H1 (cell line): ENCODE results near the gene PDZD2. TPM values are rescaled to one million over a fixed set of nuclear protein-coding genes. Genes with fewer than 3 reads are reported as not detected.

Source experiments
- polyA plus RNA-seq, 7 experiments: library from polyadenylated mRNA; depleted of rRNA in 3 of 7; stranded (reverse) in 5 of 7; unstranded in 2 of 7; fragments of >200 nt in 5 of 7; fragments of 200-250 nt in 2 of 7; gene quantifications; 1 replicate in 5 of 7; 2 replicates in 1 of 7; 4 replicates in 1 of 7; pipeline versions ENCODE4 v1.2.1 to v1.2.3, GENCODE V29; 2011 to 2013; ENCODE audit warnings: missing spikeins in 2 of 7, mixed read lengths in 2 of 7
- total RNA-seq: library from RNA; stranded (reverse); fragmentation: NEBNext Ultra II Directional; extraction: Animal tissue kit (Norgen Biotek cat#: 25700); gene quantifications from 2 replicates; pipeline ENCODE4 v1.2.1, GENCODE V29; 2021
- TF ChIP-seq, protein P1 (sequence below): fragments of 300-600 bp; sonication (generic); IDR thresholded peaks from 2 replicates; pipeline ENCODE4 v1.7.1; 2012; ENCODE audit warnings: low read length, moderate library complexity, mild to moderate bottlenecking, inconsistent platforms; ENCODE audit not compliant: insufficient replicate concordance

Gene PDZD2
- total and polyA plus RNA-seq, 2 of the 8 experiments (the other 6 are each of a cell fraction or from before 2014, with no cell fraction given) = 1.2 to 6.8 TPM

DNA sequence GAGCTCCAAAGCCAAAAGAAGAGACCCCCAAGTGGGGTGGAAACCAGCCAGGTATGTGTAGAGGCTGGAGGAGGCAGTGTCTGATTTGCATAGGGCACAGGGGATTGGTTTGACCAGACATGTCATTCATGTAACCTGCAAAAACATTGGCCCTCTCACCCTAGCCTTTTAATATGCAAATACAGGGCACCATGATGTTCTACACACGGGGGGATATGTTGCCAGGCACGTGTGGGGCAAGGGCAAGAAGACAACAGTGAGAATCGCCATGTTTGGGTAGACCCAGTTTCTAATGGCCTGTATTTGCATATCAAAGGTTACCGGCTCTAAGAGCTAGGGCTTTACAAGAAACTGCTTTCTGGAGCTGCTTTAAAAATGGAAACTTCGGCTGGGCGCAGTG, 326.3 kb downstream of the PDZD2 start (continued):
- TF ChIP-seq, protein P1, sequence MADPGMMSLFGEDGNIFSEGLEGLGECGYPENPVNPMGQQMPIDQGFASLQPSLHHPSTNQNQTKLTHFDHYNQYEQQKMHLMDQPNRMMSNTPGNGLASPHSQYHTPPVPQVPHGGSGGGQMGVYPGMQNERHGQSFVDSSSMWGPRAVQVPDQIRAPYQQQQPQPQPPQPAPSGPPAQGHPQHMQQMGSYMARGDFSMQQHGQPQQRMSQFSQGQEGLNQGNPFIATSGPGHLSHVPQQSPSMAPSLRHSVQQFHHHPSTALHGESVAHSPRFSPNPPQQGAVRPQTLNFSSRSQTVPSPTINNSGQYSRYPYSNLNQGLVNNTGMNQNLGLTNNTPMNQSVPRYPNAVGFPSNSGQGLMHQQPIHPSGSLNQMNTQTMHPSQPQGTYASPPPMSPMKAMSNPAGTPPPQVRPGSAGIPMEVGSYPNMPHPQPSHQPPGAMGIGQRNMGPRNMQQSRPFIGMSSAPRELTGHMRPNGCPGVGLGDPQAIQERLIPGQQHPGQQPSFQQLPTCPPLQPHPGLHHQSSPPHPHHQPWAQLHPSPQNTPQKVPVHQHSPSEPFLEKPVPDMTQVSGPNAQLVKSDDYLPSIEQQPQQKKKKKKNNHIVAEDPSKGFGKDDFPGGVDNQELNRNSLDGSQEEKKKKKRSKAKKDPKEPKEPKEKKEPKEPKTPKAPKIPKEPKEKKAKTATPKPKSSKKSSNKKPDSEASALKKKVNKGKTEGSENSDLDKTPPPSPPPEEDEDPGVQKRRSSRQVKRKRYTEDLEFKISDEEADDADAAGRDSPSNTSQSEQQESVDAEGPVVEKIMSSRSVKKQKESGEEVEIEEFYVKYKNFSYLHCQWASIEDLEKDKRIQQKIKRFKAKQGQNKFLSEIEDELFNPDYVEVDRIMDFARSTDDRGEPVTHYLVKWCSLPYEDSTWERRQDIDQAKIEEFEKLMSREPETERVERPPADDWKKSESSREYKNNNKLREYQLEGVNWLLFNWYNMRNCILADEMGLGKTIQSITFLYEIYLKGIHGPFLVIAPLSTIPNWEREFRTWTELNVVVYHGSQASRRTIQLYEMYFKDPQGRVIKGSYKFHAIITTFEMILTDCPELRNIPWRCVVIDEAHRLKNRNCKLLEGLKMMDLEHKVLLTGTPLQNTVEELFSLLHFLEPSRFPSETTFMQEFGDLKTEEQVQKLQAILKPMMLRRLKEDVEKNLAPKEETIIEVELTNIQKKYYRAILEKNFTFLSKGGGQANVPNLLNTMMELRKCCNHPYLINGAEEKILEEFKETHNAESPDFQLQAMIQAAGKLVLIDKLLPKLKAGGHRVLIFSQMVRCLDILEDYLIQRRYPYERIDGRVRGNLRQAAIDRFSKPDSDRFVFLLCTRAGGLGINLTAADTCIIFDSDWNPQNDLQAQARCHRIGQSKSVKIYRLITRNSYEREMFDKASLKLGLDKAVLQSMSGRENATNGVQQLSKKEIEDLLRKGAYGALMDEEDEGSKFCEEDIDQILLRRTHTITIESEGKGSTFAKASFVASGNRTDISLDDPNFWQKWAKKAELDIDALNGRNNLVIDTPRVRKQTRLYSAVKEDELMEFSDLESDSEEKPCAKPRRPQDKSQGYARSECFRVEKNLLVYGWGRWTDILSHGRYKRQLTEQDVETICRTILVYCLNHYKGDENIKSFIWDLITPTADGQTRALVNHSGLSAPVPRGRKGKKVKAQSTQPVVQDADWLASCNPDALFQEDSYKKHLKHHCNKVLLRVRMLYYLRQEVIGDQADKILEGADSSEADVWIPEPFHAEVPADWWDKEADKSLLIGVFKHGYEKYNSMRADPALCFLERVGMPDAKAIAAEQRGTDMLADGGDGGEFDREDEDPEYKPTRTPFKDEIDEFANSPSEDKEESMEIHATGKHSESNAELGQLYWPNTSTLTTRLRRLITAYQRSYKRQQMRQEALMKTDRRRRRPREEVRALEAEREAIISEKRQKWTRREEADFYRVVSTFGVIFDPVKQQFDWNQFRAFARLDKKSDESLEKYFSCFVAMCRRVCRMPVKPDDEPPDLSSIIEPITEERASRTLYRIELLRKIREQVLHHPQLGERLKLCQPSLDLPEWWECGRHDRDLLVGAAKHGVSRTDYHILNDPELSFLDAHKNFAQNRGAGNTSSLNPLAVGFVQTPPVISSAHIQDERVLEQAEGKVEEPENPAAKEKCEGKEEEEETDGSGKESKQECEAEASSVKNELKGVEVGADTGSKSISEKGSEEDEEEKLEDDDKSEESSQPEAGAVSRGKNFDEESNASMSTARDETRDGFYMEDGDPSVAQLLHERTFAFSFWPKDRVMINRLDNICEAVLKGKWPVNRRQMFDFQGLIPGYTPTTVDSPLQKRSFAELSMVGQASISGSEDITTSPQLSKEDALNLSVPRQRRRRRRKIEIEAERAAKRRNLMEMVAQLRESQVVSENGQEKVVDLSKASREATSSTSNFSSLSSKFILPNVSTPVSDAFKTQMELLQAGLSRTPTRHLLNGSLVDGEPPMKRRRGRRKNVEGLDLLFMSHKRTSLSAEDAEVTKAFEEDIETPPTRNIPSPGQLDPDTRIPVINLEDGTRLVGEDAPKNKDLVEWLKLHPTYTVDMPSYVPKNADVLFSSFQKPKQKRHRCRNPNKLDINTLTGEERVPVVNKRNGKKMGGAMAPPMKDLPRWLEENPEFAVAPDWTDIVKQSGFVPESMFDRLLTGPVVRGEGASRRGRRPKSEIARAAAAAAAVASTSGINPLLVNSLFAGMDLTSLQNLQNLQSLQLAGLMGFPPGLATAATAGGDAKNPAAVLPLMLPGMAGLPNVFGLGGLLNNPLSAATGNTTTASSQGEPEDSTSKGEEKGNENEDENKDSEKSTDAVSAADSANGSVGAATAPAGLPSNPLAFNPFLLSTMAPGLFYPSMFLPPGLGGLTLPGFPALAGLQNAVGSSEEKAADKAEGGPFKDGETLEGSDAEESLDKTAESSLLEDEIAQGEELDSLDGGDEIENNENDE = no peak
- TF ChIP-seq, all 59 proteins: peak for 5
